Measurements from ENCODE around the gene ITGA5. TPM values are rescaled to one million over a fixed set of nuclear protein-coding genes. Genes with fewer than 3 reads are reported as not detected.

ITGA5 gene
- total RNA-seq, 1 donor from 2014 or later: 152 TPM

DNA sequence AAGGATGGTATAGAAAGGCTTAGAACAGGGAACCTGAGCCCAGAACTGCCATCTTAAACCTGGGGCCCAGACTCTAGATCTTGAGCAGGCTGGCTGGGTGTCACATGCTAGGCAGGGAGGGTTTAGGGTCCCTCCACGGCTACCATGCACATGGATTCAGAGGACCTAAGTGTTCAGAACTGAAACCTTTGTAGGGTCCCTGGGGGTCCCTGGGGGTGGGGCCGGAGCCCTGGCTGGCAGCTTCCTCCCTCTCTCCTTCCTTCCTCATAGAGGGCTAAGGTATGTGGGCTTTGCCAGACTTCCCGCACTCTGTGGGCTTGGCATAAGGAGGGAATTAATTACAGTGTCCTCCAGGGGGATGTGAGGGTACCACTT is 29.9 kb downstream of the ITGA5 start:
- Mint-ChIP-seq H3K27ac (ENCODE audit: unreplicated experiment) (no peak overlapping the region), H3K4me3 (ENCODE audit: unreplicated experiment) (no peak overlapping the region), H3K4me1 (ENCODE audit: low read depth) (peaks cover 4% of the 10 kb centered on the region), H3K9me3 (ENCODE audit: low read depth) (no peaks in the 10 kb centered on the region), H3K27me3 (ENCODE audit: low read depth) (no peaks in the 10 kb centered on the region), H3K36me3 (ENCODE audit: low read depth) (no peaks in the 10 kb centered on the region)
- no peak for DNase-seq (ENCODE audit: low spot score)
- TF ChIP-seq, protein P1, sequence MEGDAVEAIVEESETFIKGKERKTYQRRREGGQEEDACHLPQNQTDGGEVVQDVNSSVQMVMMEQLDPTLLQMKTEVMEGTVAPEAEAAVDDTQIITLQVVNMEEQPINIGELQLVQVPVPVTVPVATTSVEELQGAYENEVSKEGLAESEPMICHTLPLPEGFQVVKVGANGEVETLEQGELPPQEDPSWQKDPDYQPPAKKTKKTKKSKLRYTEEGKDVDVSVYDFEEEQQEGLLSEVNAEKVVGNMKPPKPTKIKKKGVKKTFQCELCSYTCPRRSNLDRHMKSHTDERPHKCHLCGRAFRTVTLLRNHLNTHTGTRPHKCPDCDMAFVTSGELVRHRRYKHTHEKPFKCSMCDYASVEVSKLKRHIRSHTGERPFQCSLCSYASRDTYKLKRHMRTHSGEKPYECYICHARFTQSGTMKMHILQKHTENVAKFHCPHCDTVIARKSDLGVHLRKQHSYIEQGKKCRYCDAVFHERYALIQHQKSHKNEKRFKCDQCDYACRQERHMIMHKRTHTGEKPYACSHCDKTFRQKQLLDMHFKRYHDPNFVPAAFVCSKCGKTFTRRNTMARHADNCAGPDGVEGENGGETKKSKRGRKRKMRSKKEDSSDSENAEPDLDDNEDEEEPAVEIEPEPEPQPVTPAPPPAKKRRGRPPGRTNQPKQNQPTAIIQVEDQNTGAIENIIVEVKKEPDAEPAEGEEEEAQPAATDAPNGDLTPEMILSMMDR (IDR thresholded peaks at IDR 0.05): no peak

DNA sequence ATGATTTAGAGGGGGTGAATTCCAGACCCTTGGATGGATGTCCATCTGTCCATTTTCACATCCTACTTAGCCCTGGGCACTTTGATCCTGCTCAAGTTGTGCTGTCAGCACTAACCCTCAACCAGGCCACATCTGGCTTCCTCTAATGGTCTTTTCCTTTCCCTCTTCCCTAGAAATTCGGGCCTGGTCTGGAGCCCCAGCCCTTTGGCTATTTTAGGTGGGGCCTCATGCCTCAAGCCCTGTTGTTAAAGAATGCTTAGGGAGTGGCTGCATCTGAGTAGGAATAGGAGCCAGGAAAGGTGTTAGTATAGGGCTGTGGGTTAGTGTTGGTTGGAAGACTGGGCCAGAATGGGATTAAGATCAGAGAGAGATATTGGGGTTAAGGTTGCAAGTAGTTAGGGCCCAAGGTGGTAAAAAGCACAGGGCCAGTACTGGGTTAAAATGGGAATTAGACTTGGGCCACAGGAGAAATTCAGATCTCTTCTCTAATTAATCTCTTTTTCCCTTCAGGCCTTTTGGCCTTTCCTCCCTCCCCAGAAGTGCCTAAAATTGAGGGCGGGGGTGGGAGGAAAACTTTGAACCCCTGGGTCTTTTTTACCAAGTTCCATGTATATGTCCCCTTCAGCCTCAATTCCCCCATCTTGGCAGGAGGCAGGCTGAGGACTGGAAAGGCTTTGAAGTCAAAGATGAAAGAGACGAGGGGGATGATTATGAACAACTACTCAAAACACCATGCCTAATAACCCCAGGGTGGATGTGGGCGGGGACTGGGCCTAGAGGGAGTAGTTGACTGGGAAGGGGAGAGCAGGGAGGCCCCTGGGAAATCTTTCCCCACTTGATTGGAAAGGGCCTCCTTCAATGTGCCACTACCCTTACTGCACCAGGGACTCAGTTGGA is 30.6 kb downstream of the ITGA5 start:
- TF ChIP-seq, protein P1 (IDR thresholded peaks at IDR 0.05): no peak
- no peaks in the 10 kb centered on the region for H3K36me3 Mint-ChIP-seq (ENCODE audit: low read depth)
- H3K27ac Mint-ChIP-seq (ENCODE audit: unreplicated experiment): no peak overlapping the region
- H3K4me3 Mint-ChIP-seq (ENCODE audit: unreplicated experiment): no peak overlapping the region
- H3K9me3 Mint-ChIP-seq (ENCODE audit: low read depth): no peaks in the 10 kb centered on the region
- H3K27me3 Mint-ChIP-seq (ENCODE audit: low read depth): no peaks in the 10 kb centered on the region
- DNase-seq (ENCODE audit: low spot score): no peak
- peaks cover 4% of the 10 kb centered on the region for H3K4me1 Mint-ChIP-seq (ENCODE audit: low read depth)

GRCh38 chr12:54387114-54387467 is 32.0 kb downstream of the ITGA5 start:
- Mint-ChIP-seq H3K4me3 (ENCODE audit: unreplicated experiment) (no peak overlapping the region), H3K27me3 (ENCODE audit: low read depth) (no peaks in the 10 kb centered on the region), H3K27ac (ENCODE audit: unreplicated experiment) (no peak overlapping the region), H3K9me3 (ENCODE audit: low read depth) (no peaks in the 10 kb centered on the region), H3K4me1 (ENCODE audit: low read depth) (peaks cover 4% of the 10 kb centered on the region), H3K36me3 (ENCODE audit: low read depth) (no peaks in the 10 kb centered on the region)
- TF ChIP-seq, protein P1 (IDR thresholded peaks at IDR 0.05): no peak
- no peak for DNase-seq (ENCODE audit: low spot score)

GRCh38 chr12:54386403-54387113 is 32.5 kb downstream of the ITGA5 start:
- TF ChIP-seq, protein P1 (IDR thresholded peaks at IDR 0.05): no peak
- Mint-ChIP-seq H3K4me1 (ENCODE audit: low read depth) (peaks cover under 1% of the 10 kb centered on the region), H3K36me3 (ENCODE audit: low read depth) (no peaks in the 10 kb centered on the region)

GRCh38 chr12:54385251-54385914 is 33.7 kb downstream of the ITGA5 start:
- H3K4me3 Mint-ChIP-seq (ENCODE audit: unreplicated experiment): no peak overlapping the region

More at GRCh38 chr12:54386403-54387113, 32.5 kb downstream of the ITGA5 start:
- no peak overlapping the region for H3K27ac Mint-ChIP-seq (ENCODE audit: unreplicated experiment)
- no peaks in the 10 kb centered on the region for H3K9me3 Mint-ChIP-seq (ENCODE audit: low read depth)
- no peaks in the 10 kb centered on the region for H3K27me3 Mint-ChIP-seq (ENCODE audit: low read depth)
- no peak for DNase-seq (ENCODE audit: low spot score)
- H3K4me3 Mint-ChIP-seq (ENCODE audit: unreplicated experiment): no peak overlapping the region

More at GRCh38 chr12:54385251-54385914, 33.7 kb downstream of the ITGA5 start:
- no peaks in the 10 kb centered on the region for H3K27me3 Mint-ChIP-seq (ENCODE audit: low read depth)
- H3K27ac Mint-ChIP-seq (ENCODE audit: unreplicated experiment): no peak overlapping the region
- no peak for DNase-seq (ENCODE audit: low spot score)
- no peaks in the 10 kb centered on the region for H3K36me3 Mint-ChIP-seq (ENCODE audit: low read depth)
- no peaks in the 10 kb centered on the region for H3K9me3 Mint-ChIP-seq (ENCODE audit: low read depth)
- no peaks in the 10 kb centered on the region for H3K4me1 Mint-ChIP-seq (ENCODE audit: low read depth)
- TF ChIP-seq, protein P1 (IDR thresholded peaks at IDR 0.05): no peak

Data from chondrocyte (in vitro differentiated cells).